Glutamatergic neuron (in vitro differentiated cells): ENCODE measurements around the gene BCAN. TPM values are rescaled to one million over a fixed set of nuclear protein-coding genes. Genes with fewer than 3 reads are reported as not detected.

Experiments
- DNase-seq: peaks from one replicate; pipeline ENCODE4 v3.0.0; 2022
- H3K27ac Mint-ChIP-seq: one replicate; pipeline ENCODE4 v1.8.0; 2020; ENCODE audit warnings: mild to moderate bottlenecking, mixed read lengths, inconsistent platforms; ENCODE audit not compliant: unreplicated experiment
- H3K27me3 Mint-ChIP-seq: one replicate; pipeline ENCODE4 v1.8.0; 2020; ENCODE audit warnings: mild to moderate bottlenecking, moderate library complexity, mixed read lengths, inconsistent platforms; ENCODE audit not compliant: unreplicated experiment
- H3K36me3 Mint-ChIP-seq: one replicate; pipeline ENCODE4 v1.8.0; 2020; ENCODE audit warnings: mild to moderate bottlenecking, mixed read lengths, inconsistent platforms; ENCODE audit not compliant: unreplicated experiment
- H3K4me1 Mint-ChIP-seq: one replicate; pipeline ENCODE4 v1.8.0; 2020; ENCODE audit warnings: mild to moderate bottlenecking, low read depth, mixed read lengths, inconsistent platforms; ENCODE audit not compliant: unreplicated experiment
- H3K4me3 Mint-ChIP-seq: one replicate; pipeline ENCODE4 v1.8.0; 2020; ENCODE audit warnings: mild to moderate bottlenecking, mixed read lengths, inconsistent platforms; ENCODE audit not compliant: unreplicated experiment
- H3K9me3 Mint-ChIP-seq: one replicate; pipeline ENCODE4 v1.8.0; 2020; ENCODE audit warnings: mild to moderate bottlenecking, moderate library complexity, mixed read lengths, inconsistent platforms; ENCODE audit not compliant: unreplicated experiment
- total RNA-seq: library from RNA; stranded (reverse); fragmentation: NEBNext Ultra II Directional; extraction: Animal tissue kit (Norgen Biotek cat#: 25700); gene quantifications from one replicate; pipeline ENCODE4 v1.2.1, GENCODE V29; 2021; ENCODE audit not compliant: unreplicated experiment
- TF ChIP-seq, protein P1 (sequence below): fragments of 200-600 bp; sonication (generic); IDR thresholded peaks from one replicate; pipeline ENCODE4 v1.5.0; 2021; ENCODE audit not compliant: partially characterized antibody, unreplicated experiment

Gene BCAN
- total RNA-seq, 1 donor from 2014 or later, result 10.3 TPM

DNA sequence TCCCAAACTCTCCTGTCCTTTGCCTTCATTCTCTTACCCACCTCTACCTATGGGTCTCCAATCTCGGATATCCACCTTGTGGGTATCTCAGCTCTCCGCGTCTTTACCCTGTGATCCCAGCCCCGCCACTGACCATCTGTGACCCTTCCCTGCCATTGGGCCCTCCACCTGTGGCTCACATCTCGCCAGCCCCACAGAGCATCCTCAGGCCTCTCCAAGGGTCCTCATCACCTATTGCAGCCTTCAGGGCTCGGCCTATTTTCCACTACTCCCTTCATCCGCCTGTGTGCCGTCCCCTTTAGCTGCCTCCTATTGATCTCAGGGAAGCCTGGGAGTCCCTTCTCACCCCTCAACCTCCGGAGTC lies 11.1 kb downstream of the BCAN start:
- Mint-ChIP-seq H3K4me3 (no peak overlapping the region), H3K27ac (no peak overlapping the region), H3K9me3 (peaks cover 18% of the 10 kb centered on the region), H3K36me3 (no peaks in the 10 kb centered on the region), H3K4me1 (peaks cover 36% of the 10 kb centered on the region), H3K27me3 (peaks cover 21% of the 10 kb centered on the region)
- TF ChIP-seq, protein P1, sequence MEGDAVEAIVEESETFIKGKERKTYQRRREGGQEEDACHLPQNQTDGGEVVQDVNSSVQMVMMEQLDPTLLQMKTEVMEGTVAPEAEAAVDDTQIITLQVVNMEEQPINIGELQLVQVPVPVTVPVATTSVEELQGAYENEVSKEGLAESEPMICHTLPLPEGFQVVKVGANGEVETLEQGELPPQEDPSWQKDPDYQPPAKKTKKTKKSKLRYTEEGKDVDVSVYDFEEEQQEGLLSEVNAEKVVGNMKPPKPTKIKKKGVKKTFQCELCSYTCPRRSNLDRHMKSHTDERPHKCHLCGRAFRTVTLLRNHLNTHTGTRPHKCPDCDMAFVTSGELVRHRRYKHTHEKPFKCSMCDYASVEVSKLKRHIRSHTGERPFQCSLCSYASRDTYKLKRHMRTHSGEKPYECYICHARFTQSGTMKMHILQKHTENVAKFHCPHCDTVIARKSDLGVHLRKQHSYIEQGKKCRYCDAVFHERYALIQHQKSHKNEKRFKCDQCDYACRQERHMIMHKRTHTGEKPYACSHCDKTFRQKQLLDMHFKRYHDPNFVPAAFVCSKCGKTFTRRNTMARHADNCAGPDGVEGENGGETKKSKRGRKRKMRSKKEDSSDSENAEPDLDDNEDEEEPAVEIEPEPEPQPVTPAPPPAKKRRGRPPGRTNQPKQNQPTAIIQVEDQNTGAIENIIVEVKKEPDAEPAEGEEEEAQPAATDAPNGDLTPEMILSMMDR, result no peak
- no peak for DNase-seq

DNA sequence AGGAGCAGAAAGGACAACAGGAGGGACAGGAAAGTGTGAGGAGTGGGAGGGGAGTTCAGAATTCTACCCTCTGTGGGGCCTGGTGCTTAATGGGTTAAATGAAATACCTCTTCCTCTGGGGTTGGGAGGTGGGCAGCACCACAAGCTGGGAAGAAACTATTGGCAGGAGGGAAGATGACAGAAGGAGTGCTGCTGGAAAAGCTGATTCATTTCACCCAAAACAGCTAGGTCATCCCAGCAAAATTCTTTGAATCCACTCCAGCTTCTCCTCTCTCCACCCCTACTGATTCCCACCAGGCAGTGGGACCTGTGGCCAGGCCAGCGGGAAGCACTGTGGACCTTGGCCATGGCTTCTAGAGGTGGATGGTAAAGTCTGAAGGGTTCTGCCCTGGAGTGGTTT lies 12.8 kb downstream of the BCAN start:
- H3K27me3 Mint-ChIP-seq, result peaks cover 20% of the 10 kb centered on the region
- H3K9me3 Mint-ChIP-seq, result peaks cover 18% of the 10 kb centered on the region
- peaks cover 36% of the 10 kb centered on the region for H3K4me1 Mint-ChIP-seq
- H3K36me3 Mint-ChIP-seq, result no peaks in the 10 kb centered on the region
- TF ChIP-seq, protein P1, result no peak
- DNase-seq, result no peak
- H3K4me3 Mint-ChIP-seq, result peak overlapping the region; percentile 55
- H3K27ac Mint-ChIP-seq, result peak overlapping the region; percentile 87

DNA sequence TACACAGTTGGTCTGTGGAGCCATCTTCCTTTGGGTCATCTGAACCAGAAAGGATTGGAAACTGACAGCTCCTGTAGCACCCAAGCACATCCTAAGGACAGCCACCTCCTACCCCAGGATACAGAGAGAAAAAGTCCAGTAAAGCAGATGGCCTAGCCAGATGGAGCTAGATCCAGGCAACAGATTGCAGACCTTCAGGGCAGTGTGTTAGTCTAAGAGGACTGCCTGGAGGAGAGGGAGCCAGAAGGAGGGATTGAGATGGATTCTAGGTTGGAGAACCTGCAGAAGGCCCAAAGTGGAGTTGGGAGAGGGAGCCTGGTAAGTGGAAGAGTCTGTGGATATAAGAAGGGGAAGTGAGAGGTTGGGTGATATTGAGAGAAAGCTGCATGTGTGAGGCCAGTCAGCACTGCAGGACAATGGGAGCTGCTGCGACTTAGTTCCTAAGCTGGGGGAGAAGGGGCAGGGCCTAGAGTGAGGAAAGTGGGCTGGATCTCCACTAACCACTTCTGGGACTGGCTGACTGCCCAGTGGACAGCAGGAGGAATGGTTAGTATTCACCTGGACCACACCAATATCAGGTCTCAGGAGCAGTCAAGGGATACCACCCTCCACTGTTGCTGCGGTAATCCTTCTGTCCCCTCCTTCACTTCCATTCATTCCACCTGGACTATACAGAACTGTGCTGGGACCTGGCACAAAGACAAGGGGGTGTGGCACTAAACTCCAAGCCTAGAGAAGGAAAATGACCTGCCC lies 13.4 kb downstream of the BCAN start:
- Mint-ChIP-seq H3K4me1 (peaks cover 41% of the 10 kb centered on the region), H3K27me3 (peaks cover 24% of the 10 kb centered on the region), H3K27ac (peak overlapping the region; percentile 75), H3K9me3 (peaks cover 18% of the 10 kb centered on the region), H3K36me3 (no peaks in the 10 kb centered on the region), H3K4me3 (peak overlapping the region; percentile 48)
- TF ChIP-seq, protein P1, result no peak
- DNase-seq, result no peak

DNA sequence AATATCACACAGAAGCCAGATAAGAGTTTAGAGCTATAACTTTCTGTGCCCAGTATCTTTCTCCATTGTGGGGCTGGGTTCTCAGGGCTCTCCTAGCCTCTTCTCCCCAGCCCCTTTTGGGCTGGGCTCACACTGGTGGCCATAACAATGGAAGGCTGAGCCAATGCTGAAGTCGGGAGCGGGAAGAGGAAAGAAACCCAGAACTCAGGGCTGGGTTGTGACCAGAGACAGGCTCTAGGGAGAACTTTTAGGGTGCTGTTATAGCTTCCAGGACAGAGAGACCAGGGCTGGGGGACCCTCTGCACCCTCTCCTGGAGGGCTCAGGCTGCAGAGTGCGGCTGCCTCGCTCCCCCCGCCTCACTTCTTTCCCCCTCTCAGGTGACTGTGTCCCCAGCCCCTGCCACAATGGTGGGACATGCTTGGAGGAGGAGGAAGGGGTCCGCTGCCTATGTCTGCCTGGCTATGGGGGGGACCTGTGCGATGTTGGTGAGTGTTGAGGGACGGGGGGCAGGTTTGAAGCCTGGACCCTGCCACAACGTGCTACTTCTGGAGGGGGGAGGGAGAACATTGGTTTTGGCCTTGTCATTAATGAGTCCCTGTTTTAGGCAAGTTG lies 14.1 kb downstream of the BCAN start:
- Mint-ChIP-seq H3K4me3 (peak overlapping the region; percentile 81), H3K27ac (peak overlapping the region; percentile 43), H3K27me3 (peaks cover 23% of the 10 kb centered on the region), H3K9me3 (peaks cover 16% of the 10 kb centered on the region), H3K36me3 (no peaks in the 10 kb centered on the region), H3K4me1 (peaks cover 45% of the 10 kb centered on the region)
- no peak for DNase-seq
- TF ChIP-seq, protein P1, result no peak
